ENCODE data around the gene MICAL2.

MICAL2 gene, protein sequence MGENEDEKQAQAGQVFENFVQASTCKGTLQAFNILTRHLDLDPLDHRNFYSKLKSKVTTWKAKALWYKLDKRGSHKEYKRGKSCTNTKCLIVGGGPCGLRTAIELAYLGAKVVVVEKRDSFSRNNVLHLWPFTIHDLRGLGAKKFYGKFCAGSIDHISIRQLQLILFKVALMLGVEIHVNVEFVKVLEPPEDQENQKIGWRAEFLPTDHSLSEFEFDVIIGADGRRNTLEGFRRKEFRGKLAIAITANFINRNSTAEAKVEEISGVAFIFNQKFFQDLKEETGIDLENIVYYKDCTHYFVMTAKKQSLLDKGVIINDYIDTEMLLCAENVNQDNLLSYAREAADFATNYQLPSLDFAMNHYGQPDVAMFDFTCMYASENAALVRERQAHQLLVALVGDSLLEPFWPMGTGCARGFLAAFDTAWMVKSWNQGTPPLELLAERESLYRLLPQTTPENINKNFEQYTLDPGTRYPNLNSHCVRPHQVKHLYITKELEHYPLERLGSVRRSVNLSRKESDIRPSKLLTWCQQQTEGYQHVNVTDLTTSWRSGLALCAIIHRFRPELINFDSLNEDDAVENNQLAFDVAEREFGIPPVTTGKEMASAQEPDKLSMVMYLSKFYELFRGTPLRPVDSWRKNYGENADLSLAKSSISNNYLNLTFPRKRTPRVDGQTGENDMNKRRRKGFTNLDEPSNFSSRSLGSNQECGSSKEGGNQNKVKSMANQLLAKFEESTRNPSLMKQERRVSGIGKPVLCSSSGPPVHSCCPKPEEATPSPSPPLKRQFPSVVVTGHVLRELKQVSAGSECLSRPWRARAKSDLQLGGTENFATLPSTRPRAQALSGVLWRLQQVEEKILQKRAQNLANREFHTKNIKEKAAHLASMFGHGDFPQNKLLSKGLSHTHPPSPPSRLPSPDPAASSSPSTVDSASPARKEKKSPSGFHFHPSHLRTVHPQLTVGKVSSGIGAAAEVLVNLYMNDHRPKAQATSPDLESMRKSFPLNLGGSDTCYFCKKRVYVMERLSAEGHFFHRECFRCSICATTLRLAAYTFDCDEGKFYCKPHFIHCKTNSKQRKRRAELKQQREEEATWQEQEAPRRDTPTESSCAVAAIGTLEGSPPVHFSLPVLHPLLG

DNA sequence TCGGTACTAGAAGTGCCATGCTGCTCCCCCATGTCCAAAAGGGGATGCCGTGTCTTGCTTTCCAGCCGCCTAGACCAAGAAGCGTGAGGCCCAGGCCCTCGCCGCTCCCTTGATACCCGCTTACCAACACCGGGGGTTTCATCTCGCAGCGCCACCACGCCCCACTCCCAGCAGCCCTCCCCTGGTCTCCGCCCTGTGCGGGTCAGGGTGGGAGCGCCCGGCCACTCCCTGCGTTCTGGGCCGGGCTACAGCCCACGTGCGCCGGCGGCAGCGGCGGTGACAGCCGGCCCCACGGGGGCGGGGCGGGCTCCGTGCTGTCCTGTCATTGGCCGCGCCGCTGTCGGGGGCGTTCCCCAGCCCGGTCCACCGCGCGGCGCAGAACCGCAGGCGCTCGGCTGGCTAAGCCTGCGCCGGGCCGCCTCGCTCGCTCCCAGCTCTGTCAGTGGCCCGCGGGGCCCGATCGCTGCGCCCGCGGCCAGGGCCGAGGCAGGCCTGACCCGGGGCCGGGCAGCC, at the start of gene MICAL2:
TSS of gene MICAL2 (plus strand) at position 390 of the 513 bp plus-strand sequence. CDS start 51,566 bp downstream, outside the sequence.
- DNase-seq = peak; percentile 67

GRCh38 chr11:12061851-12062560, 48.4 kb upstream of the MICAL2 start:
- DNase-seq = no peak

- DNase-seq = no peak
These were observed 47.1 kb upstream of the MICAL2 start for GRCh38 chr11:12063251-12063650.

DNA sequence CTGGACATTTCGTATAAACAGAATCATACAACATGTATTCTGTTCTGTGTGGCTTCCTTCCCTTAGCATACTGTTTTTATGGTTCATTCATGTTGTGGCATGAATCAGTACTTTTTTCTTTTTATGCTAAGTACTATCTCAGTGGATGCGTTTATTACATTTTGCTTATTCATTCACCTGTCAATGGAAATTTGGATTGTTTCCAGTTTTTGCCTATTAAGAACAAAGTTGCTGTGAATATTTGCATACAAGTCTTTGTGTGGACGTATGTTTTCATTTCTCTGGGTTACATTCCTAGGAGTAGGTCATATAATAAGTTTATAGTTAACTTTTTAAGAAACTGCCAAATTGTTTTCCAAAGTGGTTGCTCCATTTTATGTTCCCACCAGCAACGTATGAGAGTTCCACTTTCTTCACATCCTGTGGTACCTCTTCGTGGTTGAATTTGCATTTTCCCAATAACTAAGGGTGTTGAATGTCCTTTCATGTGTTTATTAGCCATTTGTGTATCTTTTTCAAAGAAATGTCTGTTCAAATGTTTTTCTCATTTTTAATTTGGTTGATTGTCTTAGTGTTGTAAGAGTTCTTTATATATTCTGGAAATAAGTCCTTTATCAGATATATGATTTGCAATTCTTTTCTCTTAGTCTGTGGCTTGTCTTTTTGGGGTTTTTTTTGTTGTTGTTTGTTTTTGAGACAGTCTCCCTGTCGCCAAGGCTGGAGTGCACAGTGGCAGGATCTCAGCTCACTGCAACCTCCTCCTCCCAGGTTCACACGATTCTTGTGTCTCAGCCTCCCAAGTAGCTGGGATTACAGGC, 46.0 kb upstream of the MICAL2 start:
- no peak for DNase-seq

GRCh38 chr11:12064954-12065280, 45.5 kb upstream of the MICAL2 start:
- DNase-seq = no peak

DNA sequence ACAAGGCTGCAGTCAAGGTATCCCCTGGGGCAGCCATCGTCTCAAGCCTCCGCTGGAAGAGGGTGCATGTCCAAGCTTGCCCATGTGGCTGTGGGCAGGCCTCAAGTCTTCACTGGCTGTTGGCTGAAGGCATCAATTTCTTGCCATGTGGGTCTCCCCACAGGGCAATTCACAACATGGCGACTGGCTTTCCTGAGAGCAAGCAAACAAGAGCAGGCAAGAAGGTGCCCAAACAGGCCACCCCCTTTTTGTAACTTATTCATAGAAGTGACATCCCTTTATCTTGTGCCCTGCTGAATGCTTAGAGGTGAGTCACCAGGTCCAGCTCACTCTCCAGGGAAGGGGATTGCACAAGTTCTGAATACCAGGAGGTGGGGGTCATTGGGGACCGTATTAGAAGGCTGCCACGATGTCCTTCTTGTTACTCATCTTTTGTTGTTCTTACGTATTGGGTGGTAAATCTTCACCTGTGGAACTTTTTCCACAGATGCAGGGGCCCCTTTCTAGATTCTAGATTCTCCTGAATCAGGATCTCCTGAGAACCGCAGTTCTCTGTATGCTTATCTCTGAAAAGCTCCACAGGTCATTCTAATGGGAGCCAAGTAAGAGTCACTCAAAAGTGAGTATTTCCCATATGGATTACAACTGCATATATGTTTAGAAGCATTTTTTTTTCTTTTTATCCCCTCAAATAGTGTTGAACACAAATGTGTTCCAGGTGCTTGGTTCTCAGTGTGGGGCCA, 44.2 kb upstream of the MICAL2 start:
- no peak for DNase-seq

GRCh38 chr11:12066799-12067508, 43.4 kb upstream of the MICAL2 start:
- no peak for DNase-seq

DNA sequence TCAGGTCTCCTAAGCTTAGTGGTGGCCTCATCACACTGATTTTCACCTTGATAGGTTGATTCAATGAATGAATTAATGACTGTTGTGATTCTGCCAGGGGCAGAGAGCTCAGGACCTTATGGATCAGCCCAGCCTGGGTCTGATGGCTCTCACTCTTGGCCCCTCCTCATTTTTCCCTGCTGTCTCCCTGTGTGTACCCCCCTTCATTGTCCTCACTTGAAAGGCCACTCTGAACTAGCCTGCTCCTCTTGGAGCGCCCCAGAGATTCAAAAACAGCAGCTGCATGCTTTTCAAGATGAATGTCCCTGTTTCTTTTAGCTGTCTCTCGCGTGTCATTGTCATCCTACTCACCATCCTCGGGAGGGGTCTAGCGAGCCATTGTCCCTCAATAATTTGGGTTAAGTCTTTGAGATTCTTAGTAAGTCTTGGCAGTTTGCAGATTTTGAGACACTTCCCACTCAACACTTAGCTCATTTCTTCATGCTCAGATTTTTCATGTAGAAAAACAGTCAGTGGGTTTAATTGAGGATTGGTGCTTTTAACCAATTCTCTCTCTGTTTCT, 42.5 kb upstream of the MICAL2 start:
- DNase-seq = no peak

GRCh38 chr11:12069066-12069676, 41.2 kb upstream of the MICAL2 start:
- DNase-seq = no peak

DNA sequence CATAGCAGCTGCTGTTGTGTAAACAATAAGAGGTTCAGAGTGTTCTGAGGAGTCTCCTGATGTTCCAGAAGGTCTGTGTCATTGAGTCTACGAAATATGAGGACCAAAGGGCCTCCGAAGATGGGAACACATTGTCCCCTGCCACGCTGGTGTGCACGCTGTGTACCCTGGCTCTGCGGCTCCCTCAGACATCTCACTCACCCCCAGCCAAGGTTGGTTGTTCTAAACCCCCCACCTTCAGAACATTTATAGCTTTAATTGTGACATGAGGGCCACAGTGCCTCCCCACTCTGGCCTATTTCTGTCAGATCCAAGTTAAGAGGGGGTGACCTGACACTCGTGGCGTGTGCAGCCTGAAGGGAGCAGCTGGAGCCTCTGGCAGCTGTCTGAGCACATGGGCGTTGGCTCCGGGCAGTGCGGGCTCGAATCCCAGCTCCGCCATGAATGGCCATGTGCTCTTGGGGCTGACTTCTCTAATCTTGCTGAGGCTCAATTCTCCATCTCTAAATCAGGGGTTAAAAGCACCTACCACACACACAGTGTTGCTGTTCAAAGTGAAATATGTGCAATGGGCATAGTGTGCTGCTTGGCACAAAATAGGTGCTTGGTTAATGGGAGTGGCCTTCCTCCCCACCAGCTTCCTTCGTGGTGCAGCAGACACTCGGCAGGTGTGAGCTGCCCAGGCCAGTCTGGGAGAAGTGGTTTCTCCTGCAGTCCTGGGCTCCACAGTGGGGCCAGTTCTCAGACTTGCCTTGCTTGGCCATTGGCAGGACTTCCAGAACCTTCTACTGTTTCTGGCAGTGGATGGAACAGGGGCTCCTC, 39.7 kb upstream of the MICAL2 start:
- DNase-seq = no peak

GRCh38 chr11:12071574-12071973, 38.8 kb upstream of the MICAL2 start:
- DNase-seq = no peak

DNA sequence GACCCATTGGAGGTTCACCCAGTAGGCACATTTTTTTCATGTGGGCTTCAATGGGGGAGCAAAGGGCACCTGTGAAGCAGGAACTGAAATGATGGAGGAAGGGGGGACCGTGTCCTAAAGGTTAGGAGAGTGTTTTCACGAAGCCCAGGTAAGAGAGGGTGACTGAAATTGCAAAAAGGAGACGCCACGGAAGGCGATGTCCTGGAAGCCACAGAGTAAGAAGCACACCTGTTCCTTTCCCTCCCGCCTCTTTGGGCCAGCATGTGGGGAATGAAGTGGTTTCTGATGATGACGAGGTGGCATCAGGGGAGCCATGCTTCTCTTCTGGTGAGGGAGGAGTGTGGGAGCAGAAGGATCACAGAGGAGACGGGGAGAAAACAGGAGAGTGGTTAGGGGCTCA, 37.0 kb upstream of the MICAL2 start:
- DNase-seq = no peak

GRCh38 chr11:12073886-12074285, 36.5 kb upstream of the MICAL2 start:
- no peak for DNase-seq

DNA sequence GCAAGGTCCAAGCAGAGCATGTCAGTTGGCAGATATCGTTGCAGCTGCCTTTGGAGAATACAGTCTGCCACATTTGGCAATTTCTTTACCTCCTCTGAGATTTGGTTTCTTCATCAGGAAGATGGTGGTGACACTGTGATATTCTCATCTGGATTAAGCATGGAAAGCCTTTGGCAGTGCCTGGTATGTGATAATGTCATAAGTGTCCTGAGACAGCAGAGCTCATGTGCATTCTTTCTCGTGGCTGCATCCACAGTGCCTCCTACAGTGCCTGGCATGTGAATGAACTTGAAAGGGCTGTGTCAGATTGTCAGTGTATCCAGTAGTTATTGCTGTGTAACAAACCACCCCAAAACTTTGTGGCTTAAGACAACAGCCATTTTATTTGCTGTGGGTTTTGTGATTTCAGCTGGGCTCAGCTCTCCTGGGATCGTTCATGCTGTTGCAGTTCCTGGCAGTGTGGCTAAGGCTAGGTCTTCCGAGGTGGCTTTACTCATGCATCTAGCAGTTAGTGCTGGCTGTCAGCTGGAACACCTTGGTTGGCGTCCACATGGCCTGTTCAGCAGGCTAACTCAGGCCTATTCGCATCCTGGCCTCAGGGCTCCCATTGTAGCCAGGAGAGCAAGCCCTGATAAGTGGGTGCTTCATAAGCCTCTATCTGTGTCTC, 35.7 kb upstream of the MICAL2 start:
- no peak for DNase-seq

- DNase-seq = no peak
These were observed 35.1 kb upstream of the MICAL2 start for GRCh38 chr11:12075291-12075690.

GRCh38 chr11:12075822-12076821, 34.3 kb upstream of the MICAL2 start:
- no peak for DNase-seq

Measured in activated CD4-positive, alpha-beta T cell treated with anti-CD3 and anti-CD28 coated beads for 1 hour (primary cell).